NCI-H2107 (cell line): ENCODE measurements around the gene RHBDL2.
A peak's percentile ranks its signal among the peaks of the same experiment; 100 is the strongest.
"Not testable (repeated sequence)": the region's sequence is repeated elsewhere in the genome, so short reads cannot be mapped to it uniquely, and the experiment has no call there.

Experiments used
- DNase-seq: peaks from one replicate; lab custom pipeline; 2025; lab: John Stamatoyannopoulos, UW

The RHBDL2 gene, protein sequence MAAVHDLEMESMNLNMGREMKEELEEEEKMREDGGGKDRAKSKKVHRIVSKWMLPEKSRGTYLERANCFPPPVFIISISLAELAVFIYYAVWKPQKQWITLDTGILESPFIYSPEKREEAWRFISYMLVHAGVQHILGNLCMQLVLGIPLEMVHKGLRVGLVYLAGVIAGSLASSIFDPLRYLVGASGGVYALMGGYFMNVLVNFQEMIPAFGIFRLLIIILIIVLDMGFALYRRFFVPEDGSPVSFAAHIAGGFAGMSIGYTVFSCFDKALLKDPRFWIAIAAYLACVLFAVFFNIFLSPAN

DNA sequence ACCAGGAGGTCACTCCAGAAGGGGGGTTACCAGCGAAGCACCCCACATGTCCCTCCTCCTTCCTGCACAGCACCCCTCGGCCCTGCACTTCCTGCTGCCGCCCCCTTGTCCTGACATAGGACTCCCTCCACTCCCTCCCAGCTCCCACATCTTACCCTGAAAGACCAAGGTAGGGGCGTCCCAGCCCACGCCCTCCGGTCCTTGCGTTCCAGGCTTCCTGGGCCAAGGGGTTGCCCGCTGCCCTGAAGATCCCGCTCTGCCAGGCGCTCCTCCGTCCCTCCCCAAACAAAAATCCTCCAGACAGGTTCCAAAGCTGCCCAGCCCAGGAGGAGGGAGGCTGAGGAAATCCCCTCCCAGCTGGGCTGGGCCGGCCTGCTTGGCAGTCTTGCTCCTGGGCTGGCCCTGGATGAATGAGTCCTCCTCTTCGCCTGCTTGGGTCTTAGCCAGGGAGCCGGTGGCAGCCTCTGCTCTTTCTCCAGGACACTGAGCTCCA, at the start of gene RHBDL2:
Gene RHBDL2 (minus strand): TSS at position 304 of the 493 bp plus-strand sequence. CDS start 22,618 bp downstream, outside the sequence.
- no peak for DNase-seq

DNA sequence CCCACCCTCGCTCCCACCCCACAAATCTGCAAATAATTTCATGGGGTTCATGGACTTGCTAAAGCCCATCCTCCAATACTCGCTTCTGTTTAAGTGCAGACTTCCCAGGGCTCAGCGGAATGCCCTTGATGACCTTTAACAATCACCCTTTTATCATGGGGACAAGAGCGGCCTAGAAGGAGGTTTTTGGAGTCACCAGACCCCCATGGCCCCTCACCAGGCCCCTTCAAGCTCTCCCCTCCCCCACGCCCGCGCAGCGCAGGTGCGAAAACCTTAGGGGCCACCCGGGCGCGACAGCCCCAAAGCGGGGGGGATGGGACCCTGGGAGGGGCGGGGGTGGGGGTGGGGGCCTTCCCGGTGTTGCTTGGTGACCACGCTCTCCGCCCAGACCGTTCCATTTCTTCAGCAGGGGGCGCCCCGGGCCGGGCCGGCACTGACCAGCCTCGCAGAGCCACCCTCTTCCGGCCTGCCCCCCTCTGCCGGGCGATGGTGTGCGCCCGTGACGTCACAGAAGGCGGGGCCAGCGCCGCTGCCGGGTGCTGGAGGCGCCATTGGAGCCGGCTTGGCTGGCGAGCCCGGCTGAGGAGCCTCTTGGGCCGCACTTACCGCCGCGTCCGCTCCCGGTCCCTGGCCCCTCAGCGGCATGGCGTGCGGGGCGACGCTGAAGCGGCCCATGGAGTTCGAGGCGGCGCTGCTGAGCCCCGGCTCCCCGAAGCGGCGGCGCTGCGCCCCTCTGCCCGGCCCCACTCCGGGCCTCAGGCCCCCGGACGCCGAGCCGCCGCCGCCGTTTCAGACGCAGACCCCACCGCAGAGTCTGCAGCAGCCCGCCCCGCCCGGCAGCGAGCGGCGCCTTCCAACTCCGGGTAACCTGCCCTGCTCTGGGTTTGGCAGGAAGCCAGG, 49.4 kb upstream of the RHBDL2 start, which contains the start of gene AKIRIN1:
Gene AKIRIN1 (plus strand): TSS at position 539 of the 900 bp plus-strand sequence. CDS start 105 bp downstream, at position 644.
- peak; percentile 100 for DNase-seq

DNA sequence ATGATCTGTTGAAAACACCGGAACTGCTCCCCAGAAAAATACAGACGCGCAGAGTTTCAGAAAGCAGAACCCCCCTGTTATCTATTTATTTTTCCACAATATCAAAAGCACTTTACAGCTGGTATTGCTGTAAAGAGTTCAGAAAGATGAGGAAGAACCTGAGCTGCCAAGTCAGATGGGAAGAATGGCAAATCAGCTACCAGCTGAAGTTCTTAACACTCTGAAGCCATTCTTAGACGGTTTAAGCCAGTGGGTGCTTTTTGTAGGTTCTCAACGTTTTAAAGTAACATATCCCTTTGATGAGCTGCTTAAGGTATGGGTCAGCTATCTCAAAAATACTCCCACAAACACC, 48.7 kb upstream of the RHBDL2 start:
- DNase-seq = peak; percentile 97

GRCh38 chr1:38989979-38990378, 48.3 kb upstream of the RHBDL2 start:
- DNase-seq = no peak

DNA sequence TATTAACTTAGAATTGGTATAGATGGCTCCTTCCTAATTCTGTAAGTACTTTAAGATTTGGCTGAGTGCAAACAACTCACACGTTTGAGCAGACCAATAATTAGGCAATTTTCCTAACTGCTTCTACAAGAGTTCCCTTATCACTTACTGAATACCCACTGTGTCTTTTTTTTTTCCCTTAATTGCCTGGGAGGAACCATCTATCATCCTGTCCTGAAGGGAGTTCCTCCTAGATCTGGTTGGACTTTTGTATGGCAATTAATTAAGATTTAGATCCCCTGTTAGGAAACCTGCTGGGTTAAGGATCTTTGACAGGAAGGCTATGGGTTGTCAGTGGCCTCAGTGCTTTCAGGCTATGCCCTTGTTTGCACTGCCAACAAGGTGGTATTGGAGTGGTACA, 37.8 kb upstream of the RHBDL2 start:
- DNase-seq = not testable (repeated sequence)

DNA sequence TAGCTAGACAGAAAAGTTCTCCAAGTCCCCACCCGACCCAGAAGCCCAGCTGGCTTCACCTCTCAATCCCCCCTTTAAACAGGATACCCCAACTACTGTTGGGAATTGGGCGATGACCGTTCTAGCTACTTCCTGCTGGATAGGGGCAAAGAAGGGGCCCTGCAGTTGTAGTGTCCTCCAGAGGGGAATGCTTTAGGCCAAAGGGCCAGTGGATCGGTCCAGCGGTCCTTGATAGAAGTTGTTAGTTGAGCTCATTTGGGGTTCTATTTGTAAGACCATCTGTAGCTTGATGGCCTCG, 36.6 kb upstream of the RHBDL2 start:
- not testable (repeated sequence) for DNase-seq

- DNase-seq = not testable (repeated sequence)
Observed at GRCh38 chr1:38977399-38978244, 36.0 kb upstream of the RHBDL2 start.

GRCh38 chr1:38973659-38974437, 32.2 kb upstream of the RHBDL2 start:
- no peak for DNase-seq

DNA sequence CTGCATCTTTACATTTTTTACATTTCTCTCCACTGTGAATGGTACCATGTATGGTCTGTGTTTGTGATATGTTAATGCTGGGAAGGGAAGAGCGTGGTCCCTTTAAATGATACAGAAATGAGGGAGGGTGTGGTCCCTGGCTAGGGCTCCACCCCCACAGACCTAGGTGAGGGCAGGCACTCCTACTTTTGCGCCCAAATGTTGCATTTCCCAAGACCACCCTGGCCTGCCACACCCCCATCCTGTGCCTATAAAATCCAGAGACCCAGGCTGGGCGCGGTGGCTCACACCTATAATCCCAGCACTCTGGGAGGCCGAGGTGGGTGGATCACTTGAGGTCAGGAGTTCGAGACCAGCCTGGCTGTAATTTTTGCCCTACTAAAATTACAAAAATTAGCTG, 31.5 kb upstream of the RHBDL2 start:
- DNase-seq = not testable (repeated sequence)

- DNase-seq = no peak
Observed at GRCh38 chr1:38964140-38964548, 22.5 kb upstream of the RHBDL2 start.

DNA sequence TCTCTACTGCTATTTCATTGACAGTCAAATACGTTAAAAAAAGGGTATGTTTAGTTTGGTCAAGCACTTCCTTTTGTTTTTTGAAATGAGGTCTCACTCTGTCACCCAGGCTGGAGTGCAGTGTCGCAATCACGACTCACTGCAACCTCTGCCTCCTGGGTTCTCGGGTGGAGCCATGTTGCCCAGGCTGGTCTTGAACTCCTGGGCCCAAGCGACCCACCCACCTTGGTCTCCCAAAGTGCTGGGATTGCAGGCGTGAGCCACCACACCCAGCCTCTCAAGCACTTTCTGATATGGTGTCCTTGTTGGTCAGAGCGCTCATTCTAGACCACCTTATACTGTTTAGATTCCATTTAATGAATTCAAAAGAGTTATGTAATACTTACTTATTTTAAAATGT, 20.9 kb upstream of the RHBDL2 start:
- no peak for DNase-seq

GRCh38 chr1:38962113-38962512, 20.5 kb upstream of the RHBDL2 start:
- DNase-seq = no peak

GRCh38 chr1:38958967-38959366, 17.3 kb upstream of the RHBDL2 start:
- no peak for DNase-seq

- DNase-seq = no peak
Observed at GRCh38 chr1:38953433-38953860, 11.8 kb upstream of the RHBDL2 start.

DNA sequence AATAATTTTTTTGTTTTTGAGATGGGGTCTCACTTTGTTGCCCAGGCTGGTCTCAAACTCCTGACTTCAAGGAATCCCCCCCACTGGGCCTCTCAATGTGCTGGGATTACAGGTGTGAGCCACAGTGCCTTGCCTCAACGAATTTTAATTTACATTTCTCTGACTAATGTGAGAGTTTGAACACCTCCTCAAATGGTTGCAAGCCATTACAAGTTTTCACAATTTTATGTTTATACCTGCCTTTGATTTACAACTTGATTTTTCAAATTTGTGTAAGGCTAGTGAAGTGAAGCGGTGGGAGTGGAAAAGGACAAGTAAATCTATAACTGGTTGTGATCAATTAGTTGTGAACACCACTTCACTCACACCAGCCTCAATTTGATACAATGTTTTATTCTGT, 8.9 kb upstream of the RHBDL2 start:
- no peak for DNase-seq

DNA sequence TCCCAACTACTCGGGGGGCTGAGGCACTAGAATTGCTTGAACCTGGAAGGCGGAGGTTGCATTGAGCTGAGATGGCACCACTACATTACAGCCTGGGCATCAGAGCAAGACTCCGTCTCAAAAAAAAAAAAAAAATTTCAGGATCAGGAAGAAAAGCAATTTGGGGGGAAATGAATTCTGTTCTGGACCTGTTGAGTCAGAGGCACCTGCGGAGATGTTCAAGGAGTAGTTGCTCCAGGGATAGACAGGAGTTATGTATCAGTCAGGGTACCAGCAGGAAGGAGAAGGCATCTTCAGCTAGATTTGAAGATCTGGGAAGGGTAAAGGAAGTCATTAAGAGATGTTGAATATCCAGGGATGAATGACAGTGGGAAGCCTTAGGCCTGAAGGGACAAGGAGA, 2.9 kb upstream of the RHBDL2 start:
- DNase-seq = no peak

DNA sequence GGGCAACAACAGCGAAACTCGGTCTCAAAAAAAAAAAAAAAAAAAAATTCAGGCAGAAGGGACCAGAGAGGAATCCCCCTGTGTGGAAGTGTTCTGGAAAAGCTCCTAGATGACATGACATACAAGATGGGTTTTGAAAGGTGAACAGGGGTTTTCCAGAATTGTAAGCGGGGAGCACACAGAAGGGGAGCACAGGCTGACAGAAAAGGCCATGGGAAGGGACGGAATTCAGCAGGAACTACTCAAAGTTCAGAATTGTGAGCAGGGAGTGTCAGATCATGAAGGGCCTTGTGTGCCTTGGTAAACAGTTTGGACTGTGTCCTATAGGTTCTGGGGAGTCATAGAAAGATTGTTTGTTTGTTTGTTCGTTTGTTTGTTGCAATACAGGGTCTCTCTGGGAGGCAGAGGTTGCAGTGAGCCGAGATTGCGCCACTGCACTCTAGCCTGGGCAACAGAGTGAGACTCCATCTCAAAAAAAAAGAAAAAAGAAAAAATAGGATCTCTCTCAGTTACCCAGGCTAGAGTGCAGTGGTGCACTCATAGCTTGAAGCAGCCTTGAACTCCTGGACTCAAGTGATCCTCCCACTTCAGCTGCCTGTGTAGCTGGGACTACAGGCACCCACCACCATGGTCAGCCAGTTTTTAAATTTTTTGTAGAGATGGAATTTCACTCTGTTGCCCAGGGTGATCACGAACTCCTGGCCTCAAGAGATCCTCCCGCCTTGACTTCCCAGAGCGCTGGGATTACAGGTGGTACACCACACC, 1.2 kb upstream of the RHBDL2 start:
- no peak for DNase-seq

- DNase-seq = no peak
Observed at GRCh38 chr1:38941093-38941492, 537 bp downstream of the RHBDL2 start.

DNA sequence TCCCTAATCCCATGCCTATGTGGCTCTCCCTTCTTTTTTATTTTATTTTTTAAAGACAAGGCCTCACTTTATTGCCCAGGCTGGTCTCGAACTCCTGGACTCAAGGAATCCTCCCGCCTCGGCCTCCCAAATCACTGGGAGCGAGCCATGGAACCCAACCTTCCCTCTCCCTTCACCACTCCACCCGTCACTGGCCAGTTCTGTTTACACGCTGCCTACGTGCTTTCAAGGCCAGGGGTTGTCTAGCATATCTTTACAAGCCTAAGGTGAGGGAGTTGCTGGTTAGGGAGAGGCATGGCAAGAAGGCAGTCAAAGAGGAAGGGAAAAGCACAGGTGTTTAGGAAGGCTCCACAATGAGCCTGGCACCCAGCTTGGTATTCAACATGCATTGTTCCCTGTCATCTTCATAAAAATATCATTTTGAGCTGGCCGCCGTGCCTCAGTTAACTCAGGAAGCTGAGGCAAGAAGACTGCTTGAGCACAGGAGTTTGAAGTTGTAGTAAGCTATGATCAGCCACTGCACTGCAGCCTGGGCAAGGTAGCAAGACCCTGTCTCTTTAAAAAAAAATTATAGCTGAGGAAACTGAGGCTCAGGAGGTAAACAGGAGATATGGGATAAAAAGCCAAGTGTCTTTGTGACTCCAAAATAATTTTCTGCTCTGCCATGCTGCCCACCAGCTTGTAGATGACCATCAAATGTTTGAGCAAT, 1.1 kb downstream of the RHBDL2 start:
- DNase-seq = no peak

DNA sequence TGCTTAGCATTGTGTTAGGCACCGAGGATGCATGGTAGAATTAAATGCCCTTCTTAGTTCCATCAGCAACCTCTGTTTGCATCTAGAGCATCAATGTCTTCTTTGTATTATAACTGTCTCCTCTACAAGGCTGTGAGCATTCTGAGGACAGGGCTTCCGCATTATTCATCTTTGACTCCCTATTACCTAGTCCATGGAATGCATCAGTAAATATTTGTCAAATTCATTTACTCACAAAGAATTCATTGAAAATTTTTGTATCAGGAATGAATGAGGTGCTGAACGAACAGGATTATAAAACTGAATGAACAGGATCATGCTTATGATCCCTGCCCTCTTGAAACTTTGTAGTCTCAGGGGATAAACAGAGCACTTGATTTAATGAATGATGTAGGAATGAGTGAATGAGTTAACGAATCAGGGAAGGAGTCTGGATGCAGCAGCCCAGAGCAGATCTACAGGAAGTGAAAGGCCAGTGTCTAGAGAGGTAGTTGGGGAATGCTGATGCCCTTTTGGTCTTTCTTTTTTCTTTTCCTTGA, 2.8 kb downstream of the RHBDL2 start:
- DNase-seq = no peak
